NCI-H2227 (cell line): ENCODE data around the gene TEX54.
"Not testable (repeated sequence)": the region's sequence is repeated elsewhere in the genome, so short reads cannot be mapped to it uniquely, and the experiment has no call there.

Experiments
- DNase-seq: peaks from one replicate; lab custom pipeline; 2025; ENCODE audit not compliant: unreplicated experiment; lab: John Stamatoyannopoulos, UW

The TEX54 gene

GRCh38 chr11:62832336-62833234 lies at the start of gene TEX54:
Gene TEX54, minus strand, starts transcription at chr11:62832841.
- peak; percentile 59 for DNase-seq

- DNase-seq, result no peak
Observed at GRCh38 chr11:62882431-62882749, 49.7 kb upstream of the TEX54 start.

- peak; percentile 95 for DNase-seq
Observed at GRCh38 chr11:62881579-62882430, 49.2 kb upstream of the TEX54 start.

GRCh38 chr11:62880803-62881578 lies 48.4 kb upstream of the TEX54 start, which contains the start of gene SLC3A2:
Gene SLC3A2, plus strand, starts transcription at chr11:62880896. Its CDS starts 128 bp downstream, at chr11:62881024.
- DNase-seq, result peak; percentile 93

- no peak for DNase-seq
Observed at GRCh38 chr11:62880231-62880802, 47.7 kb upstream of the TEX54 start.

GRCh38 chr11:62879235-62879978 lies 46.8 kb upstream of the TEX54 start:
- DNase-seq, result no peak

GRCh38 chr11:62876712-62877111 lies 44.1 kb upstream of the TEX54 start:
- no peak for DNase-seq

- DNase-seq, result no peak
Observed at GRCh38 chr11:62875698-62876478, 43.2 kb upstream of the TEX54 start.

GRCh38 chr11:62874851-62875250 lies 42.2 kb upstream of the TEX54 start:
- DNase-seq, result no peak

- no peak for DNase-seq
Observed at GRCh38 chr11:62865635-62866034, 33.0 kb upstream of the TEX54 start.

- DNase-seq, result no peak
Observed at GRCh38 chr11:62863687-62864335, 31.2 kb upstream of the TEX54 start.

GRCh38 chr11:62861564-62862192 lies 29.0 kb upstream of the TEX54 start:
- DNase-seq, result not testable (repeated sequence)

- no peak for DNase-seq
Observed at GRCh38 chr11:62860835-62861563, 28.4 kb upstream of the TEX54 start.

GRCh38 chr11:62859281-62859703 lies 26.7 kb upstream of the TEX54 start:
- not testable (repeated sequence) for DNase-seq

- DNase-seq, result no peak
Observed at GRCh38 chr11:62858201-62858600, 25.6 kb upstream of the TEX54 start.

- no peak for DNase-seq
Observed at GRCh38 chr11:62857541-62857982, 24.9 kb upstream of the TEX54 start.

GRCh38 chr11:62856333-62856895 lies 23.8 kb upstream of the TEX54 start:
- no peak for DNase-seq
